ENCODE data around the gene LEPR.
"Not testable (repeated sequence)": the region's sequence is repeated elsewhere in the genome, so short reads cannot be mapped to it uniquely, and the experiment has no call there.

Gene LEPR

GRCh38 chr1:65457868-65458267 is 37.4 kb downstream of the LEPR start:
- Histone ChIP-seq H3K36me3 (ENCODE audit: insufficient read depth, low read length) (no peaks in the 10 kb centered on the region), H3K4me1 (ENCODE audit: insufficient read depth, low read length) (no peaks in the 10 kb centered on the region), H2AFZ (ENCODE audit: low read depth, low read length) (no peak overlapping the region), H3K27me3 (ENCODE audit: insufficient read depth, low read length) (no peaks in the 10 kb centered on the region), H3K4me3 (ENCODE audit: low read length) (no peak overlapping the region), H3K9me3 (ENCODE audit: low read length) (no peaks in the 10 kb centered on the region)

- H3K4me1 ChIP-seq (ENCODE audit: insufficient read depth, low read length), result no peaks in the 10 kb centered on the region
- H3K4me3 ChIP-seq (ENCODE audit: low read length), result no peak overlapping the region
- H3K9me3 ChIP-seq (ENCODE audit: low read length), result no peaks in the 10 kb centered on the region
- no peak overlapping the region for H2AFZ ChIP-seq (ENCODE audit: low read depth, low read length)
- no peaks in the 10 kb centered on the region for H3K36me3 ChIP-seq (ENCODE audit: insufficient read depth, low read length)
- H3K27me3 ChIP-seq (ENCODE audit: insufficient read depth, low read length), result no peaks in the 10 kb centered on the region
Observed at GRCh38 chr1:65458730-65459396, 38.4 kb downstream of the LEPR start.

GRCh38 chr1:65459397-65459768 is 38.9 kb downstream of the LEPR start:
- Histone ChIP-seq H3K36me3 (ENCODE audit: insufficient read depth, low read length) (no peaks in the 10 kb centered on the region), H3K27me3 (ENCODE audit: insufficient read depth, low read length) (no peaks in the 10 kb centered on the region), H3K9me3 (ENCODE audit: low read length) (no peaks in the 10 kb centered on the region), H2AFZ (ENCODE audit: low read depth, low read length) (no peak overlapping the region), H3K4me3 (ENCODE audit: low read length) (no peak overlapping the region), H3K4me1 (ENCODE audit: insufficient read depth, low read length) (no peaks in the 10 kb centered on the region)

- not testable (repeated sequence) for H2AFZ ChIP-seq (ENCODE audit: low read depth, low read length); H3K4me3 ChIP-seq (ENCODE audit: low read length); H3K9me3 ChIP-seq (ENCODE audit: low read length); H3K27me3 ChIP-seq (ENCODE audit: insufficient read depth, low read length); H3K36me3 ChIP-seq (ENCODE audit: insufficient read depth, low read length)
- H3K4me1 ChIP-seq (ENCODE audit: insufficient read depth, low read length), result peaks cover 34% of the 10 kb centered on the region
Observed at GRCh38 chr1:65465837-65466236, 45.4 kb downstream of the LEPR start.

- Histone ChIP-seq H3K9me3 (ENCODE audit: low read length) (no peaks in the 10 kb centered on the region), H2AFZ (ENCODE audit: low read depth, low read length) (no peak overlapping the region), H3K36me3 (ENCODE audit: insufficient read depth, low read length) (no peaks in the 10 kb centered on the region), H3K4me1 (ENCODE audit: insufficient read depth, low read length) (peaks cover 34% of the 10 kb centered on the region), H3K4me3 (ENCODE audit: low read length) (no peak overlapping the region), H3K27me3 (ENCODE audit: insufficient read depth, low read length) (no peaks in the 10 kb centered on the region)
Observed at GRCh38 chr1:65467536-65467935, 47.1 kb downstream of the LEPR start.

- Histone ChIP-seq H3K27me3 (ENCODE audit: insufficient read depth, low read length) (no peaks in the 10 kb centered on the region), H2AFZ (ENCODE audit: low read depth, low read length) (no peak overlapping the region), H3K4me1 (ENCODE audit: insufficient read depth, low read length) (peaks cover 34% of the 10 kb centered on the region), H3K4me3 (ENCODE audit: low read length) (no peak overlapping the region), H3K36me3 (ENCODE audit: insufficient read depth, low read length) (no peaks in the 10 kb centered on the region), H3K9me3 (ENCODE audit: low read length) (no peaks in the 10 kb centered on the region)
Observed at GRCh38 chr1:65469126-65469888, 48.8 kb downstream of the LEPR start.

GRCh38 chr1:65469889-65470340 is 49.4 kb downstream of the LEPR start:
- Histone ChIP-seq H3K4me1 (ENCODE audit: insufficient read depth, low read length) (peaks cover 34% of the 10 kb centered on the region), H3K27me3 (ENCODE audit: insufficient read depth, low read length) (no peaks in the 10 kb centered on the region), H3K36me3 (ENCODE audit: insufficient read depth, low read length) (no peaks in the 10 kb centered on the region), H3K9me3 (ENCODE audit: low read length) (no peaks in the 10 kb centered on the region), H3K4me3 (ENCODE audit: low read length) (no peak overlapping the region), H2AFZ (ENCODE audit: low read depth, low read length) (no peak overlapping the region)
